ENCODE data around the gene MEP1A.
A peak's percentile ranks its signal among the peaks of the same experiment; 100 is the strongest.
"Not testable (repeated sequence)": the region's sequence is repeated elsewhere in the genome, so short reads cannot be mapped to it uniquely, and the experiment has no call there.

MEP1A gene

GRCh38 chr6:46773201-46773855 is 19.9 kb upstream of the MEP1A start:
- DNase-seq (ENCODE audit: low read depth, low spot score), result no peak
- no peak overlapping the region for H3K4me3 ChIP-seq (ENCODE audit: low read length)

- not testable (repeated sequence) for DNase-seq (ENCODE audit: low read depth, low spot score); H3K4me3 ChIP-seq (ENCODE audit: low read length)
These were observed 18.5 kb upstream of the MEP1A start for GRCh38 chr6:46774736-46775135.

- no peak overlapping the region for H3K4me3 ChIP-seq (ENCODE audit: low read length)
- no peak for DNase-seq (ENCODE audit: low read depth, low spot score)
These were observed 17.0 kb upstream of the MEP1A start for GRCh38 chr6:46776070-46776712.

GRCh38 chr6:46777476-46778346 is 15.5 kb upstream of the MEP1A start:
- no peak overlapping the region for H3K4me3 ChIP-seq (ENCODE audit: low read length)
- DNase-seq (ENCODE audit: low read depth, low spot score), result no peak

- H3K4me3 ChIP-seq (ENCODE audit: low read length), result no peak overlapping the region
- peak; percentile 39 for DNase-seq (ENCODE audit: low read depth, low spot score)
These were observed 11.5 kb upstream of the MEP1A start for GRCh38 chr6:46781478-46782378.

GRCh38 chr6:46784535-46784934 is 8.7 kb upstream of the MEP1A start:
- no peak overlapping the region for H3K4me3 ChIP-seq (ENCODE audit: low read length)
- no peak for DNase-seq (ENCODE audit: low read depth, low spot score)

GRCh38 chr6:46787871-46788540 is 5.2 kb upstream of the MEP1A start:
- no peak overlapping the region for H3K4me3 ChIP-seq (ENCODE audit: low read length)
- no peak for DNase-seq (ENCODE audit: low read depth, low spot score)

GRCh38 chr6:46788791-46789190 is 4.4 kb upstream of the MEP1A start:
- DNase-seq (ENCODE audit: low read depth, low spot score), result no peak
- no peak overlapping the region for H3K4me3 ChIP-seq (ENCODE audit: low read length)

- no peak overlapping the region for H3K4me3 ChIP-seq (ENCODE audit: low read length)
- DNase-seq (ENCODE audit: low read depth, low spot score), result no peak
These were observed 3.5 kb upstream of the MEP1A start for GRCh38 chr6:46789434-46790354.

GRCh38 chr6:46790355-46790874 is 2.8 kb upstream of the MEP1A start:
- no peak overlapping the region for H3K4me3 ChIP-seq (ENCODE audit: low read length)

GRCh38 chr6:46792635-46793034 is 554 bp upstream of the MEP1A start:
- no peak overlapping the region for H3K4me3 ChIP-seq (ENCODE audit: low read length)
- DNase-seq (ENCODE audit: low read depth, low spot score), result no peak

More at GRCh38 chr6:46790355-46790874, 2.8 kb upstream of the MEP1A start:
- DNase-seq (ENCODE audit: low read depth, low spot score), result no peak

GRCh38 chr6:46794068-46794467 is 879 bp downstream of the MEP1A start:
- H3K4me3 ChIP-seq (ENCODE audit: low read length), result no peak overlapping the region
- DNase-seq (ENCODE audit: low read depth, low spot score), result no peak

- DNase-seq (ENCODE audit: low read depth, low spot score), result no peak
- H3K4me3 ChIP-seq (ENCODE audit: low read length), result no peak overlapping the region
These were observed 2.6 kb downstream of the MEP1A start for GRCh38 chr6:46795816-46796215.

GRCh38 chr6:46796848-46797580 is 3.8 kb downstream of the MEP1A start:
- H3K4me3 ChIP-seq (ENCODE audit: low read length), result no peak overlapping the region
- no peak for DNase-seq (ENCODE audit: low read depth, low spot score)

GRCh38 chr6:46799657-46800056 is 6.5 kb downstream of the MEP1A start:
- DNase-seq (ENCODE audit: low read depth, low spot score), result no peak
- H3K4me3 ChIP-seq (ENCODE audit: low read length), result no peak overlapping the region

GRCh38 chr6:46808806-46809205 is 15.6 kb downstream of the MEP1A start:
- DNase-seq (ENCODE audit: low read depth, low spot score), result no peak
- H3K4me3 ChIP-seq (ENCODE audit: low read length), result no peak overlapping the region

GRCh38 chr6:46815130-46815529 is 21.9 kb downstream of the MEP1A start:
- H3K4me3 ChIP-seq (ENCODE audit: low read length), result no peak overlapping the region
- DNase-seq (ENCODE audit: low read depth, low spot score), result no peak
